Osteoblast (primary cell): Measurements from ENCODE around the gene INHBB. TPM values are rescaled to one million over a fixed set of nuclear protein-coding genes. Genes with fewer than 3 reads are reported as not detected.
A peak's percentile ranks its signal among the peaks of the same experiment; 100 is the strongest.

Source experiments
- DNase-seq: peaks from one replicate; pipeline ENCODE4 v3.0.0; 2011; ENCODE audit warnings: low spot score, mixed read lengths; ENCODE audit not compliant: insufficient read length; ENCODE audit errors: missing footprints
- H2AFZ ChIP-seq: 2 replicates; pipeline ENCODE4 v1.6.0; 2011; ENCODE audit warnings: mild to moderate bottlenecking, low read length
- H3K27ac ChIP-seq: 2 replicates; pipeline ENCODE4 v1.5.1; 2011; ENCODE audit warnings: mild to moderate bottlenecking, low read depth, low read length, moderate library complexity
- H3K27me3 ChIP-seq: 2 replicates; pipeline ENCODE4 v1.6.0; 2012; ENCODE audit warnings: mild to moderate bottlenecking, control low read depth, inconsistent platforms, low read length, moderate library complexity; ENCODE audit not compliant: insufficient read depth
- H3K36me3 ChIP-seq: 2 replicates; pipeline ENCODE4 v1.5.1; 2011; ENCODE audit warnings: mild to moderate bottlenecking, low read length, control low read depth, moderate library complexity; ENCODE audit not compliant: insufficient read depth
- H3K4me1 ChIP-seq: 2 replicates; pipeline ENCODE4 v1.5.1; 2011; ENCODE audit warnings: mild to moderate bottlenecking, low read length, control low read depth, moderate library complexity; ENCODE audit not compliant: insufficient read depth
- H3K4me2 ChIP-seq: 2 replicates; pipeline ENCODE4 v1.6.0; 2011; ENCODE audit warnings: mild to moderate bottlenecking, low read length; ENCODE audit not compliant: insufficient read depth
- H3K4me3 ChIP-seq: fragments of 200-600 bp; sonication (generic); 3 replicates; pipeline ENCODE4 v1.5.1; 2012; ENCODE audit warnings: mild to moderate bottlenecking, low read length, inconsistent platforms; ENCODE audit not compliant: insufficient read depth
- H3K79me2 ChIP-seq: 2 replicates; pipeline ENCODE4 v1.6.0; 2012; ENCODE audit warnings: mild to moderate bottlenecking, low read length, control low read depth, inconsistent platforms; ENCODE audit not compliant: insufficient read depth
- H3K9me3 ChIP-seq: 2 replicates; pipeline ENCODE4 v1.5.1; 2011; ENCODE audit warnings: low read depth, low read length, control low read depth
- H4K20me1 ChIP-seq: 2 replicates; pipeline ENCODE4 v1.6.0; 2012; ENCODE audit warnings: mild to moderate bottlenecking, low read length, control low read depth; ENCODE audit not compliant: insufficient read depth
- CTCF ChIP-seq: IDR thresholded peaks from 2 replicates; pipeline ENCODE4 v1.5.1; 2011; ENCODE audit warnings: mild to moderate bottlenecking, low read depth, low read length, moderate library complexity; ENCODE audit errors: extremely low read depth
- total RNA-seq: library from RNA; depleted of rRNA; stranded (reverse); fragments of >200 nt; gene quantifications from 2 replicates; pipeline ENCODE4 v1.2.3, GENCODE V29; 2012

The INHBB gene
- total RNA-seq, 1 donor: under 0.01 TPM

GRCh38 chr2:120324933-120325332, 21.0 kb upstream of the INHBB start:
- DNase-seq: peak; percentile 56
- no peak overlapping the region for H2AFZ ChIP-seq
- H3K4me2 ChIP-seq: no peak overlapping the region
- no peak overlapping the region for H3K4me3 ChIP-seq
- H3K79me2 ChIP-seq: no peaks in the 10 kb centered on the region
- H3K27me3 ChIP-seq: peaks cover 20% of the 10 kb centered on the region
- H3K9me3 ChIP-seq: no peaks in the 10 kb centered on the region
- H3K4me1 ChIP-seq: peaks cover 9% of the 10 kb centered on the region
- no peaks in the 10 kb centered on the region for H4K20me1 ChIP-seq
- H3K36me3 ChIP-seq: no peaks in the 10 kb centered on the region
- no peak overlapping the region for H3K27ac ChIP-seq
- TF ChIP-seq CTCF: no peak

- Histone ChIP-seq H3K27me3 (peaks cover 27% of the 10 kb centered on the region), H3K79me2 (no peaks in the 10 kb centered on the region), H3K27ac (no peak overlapping the region), H4K20me1 (no peaks in the 10 kb centered on the region), H3K4me2 (no peak overlapping the region), H3K4me1 (peaks cover 9% of the 10 kb centered on the region), H3K36me3 (no peaks in the 10 kb centered on the region), H3K4me3 (no peak overlapping the region), H2AFZ (no peak overlapping the region), H3K9me3 (no peaks in the 10 kb centered on the region)
- DNase-seq: peak; percentile 54
- TF ChIP-seq CTCF: no peak
Observed at GRCh38 chr2:120326066-120326465, 19.9 kb upstream of the INHBB start.

- no peaks in the 10 kb centered on the region for H3K36me3 ChIP-seq
- no peak for DNase-seq
- H4K20me1 ChIP-seq: no peaks in the 10 kb centered on the region
- TF ChIP-seq CTCF: no peak
- H3K4me3 ChIP-seq: no peak overlapping the region
- no peaks in the 10 kb centered on the region for H3K79me2 ChIP-seq
- H3K4me1 ChIP-seq: no peaks in the 10 kb centered on the region
- H3K4me2 ChIP-seq: no peak overlapping the region
- no peak overlapping the region for H2AFZ ChIP-seq
- H3K27ac ChIP-seq: no peak overlapping the region
- peaks cover 2% of the 10 kb centered on the region for H3K9me3 ChIP-seq
- H3K27me3 ChIP-seq: peaks cover 48% of the 10 kb centered on the region
Observed at GRCh38 chr2:120330946-120331822, 14.8 kb upstream of the INHBB start.

GRCh38 chr2:120331903-120332302, 14.0 kb upstream of the INHBB start:
- Histone ChIP-seq H3K9me3 (peaks cover 2% of the 10 kb centered on the region), H3K27ac (no peak overlapping the region), H2AFZ (no peak overlapping the region), H3K27me3 (peaks cover 51% of the 10 kb centered on the region), H3K4me3 (no peak overlapping the region), H3K36me3 (no peaks in the 10 kb centered on the region), H3K4me1 (no peaks in the 10 kb centered on the region), H3K79me2 (no peaks in the 10 kb centered on the region), H3K4me2 (no peak overlapping the region), H4K20me1 (no peaks in the 10 kb centered on the region)
- no peak for DNase-seq
- no peak for TF ChIP-seq CTCF
